Stimulated activated CD8-positive, alpha-beta memory T cell treated with anti-CD3 and anti-CD28 coated beads, Interleukin-4, amount 100 ng/mL, for 48 hours (primary cell): ENCODE results near the gene NSUN4.
"Not testable (repeated sequence)": the region's sequence is repeated elsewhere in the genome, so short reads cannot be mapped to it uniquely, and the experiment has no call there.

Experiments used
- DNase-seq: peaks from one replicate; pipeline ENCODE4 v3.0.0-alpha.2; 2020

Gene NSUN4

DNA sequence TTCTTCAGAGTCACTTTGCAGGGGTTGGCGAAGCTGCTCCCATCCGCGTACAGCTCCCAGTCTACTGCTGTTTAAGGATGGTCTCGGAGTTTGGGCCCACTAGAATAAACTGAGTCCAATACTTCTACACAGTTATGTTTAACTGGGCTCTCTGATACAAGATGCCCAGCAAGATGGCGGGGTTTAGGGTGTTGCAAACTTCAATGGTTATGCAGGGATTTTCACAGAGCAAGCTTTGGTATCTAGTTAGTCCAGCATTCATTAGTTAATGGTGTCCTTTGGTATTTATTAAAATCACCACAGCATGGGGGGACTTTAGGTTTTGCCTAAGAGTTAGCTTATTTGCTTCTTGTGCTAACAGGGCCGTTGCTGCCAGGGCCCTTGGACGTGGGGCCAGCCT lies 12.4 kb upstream of the NSUN4 start:
- not testable (repeated sequence) for DNase-seq

DNA sequence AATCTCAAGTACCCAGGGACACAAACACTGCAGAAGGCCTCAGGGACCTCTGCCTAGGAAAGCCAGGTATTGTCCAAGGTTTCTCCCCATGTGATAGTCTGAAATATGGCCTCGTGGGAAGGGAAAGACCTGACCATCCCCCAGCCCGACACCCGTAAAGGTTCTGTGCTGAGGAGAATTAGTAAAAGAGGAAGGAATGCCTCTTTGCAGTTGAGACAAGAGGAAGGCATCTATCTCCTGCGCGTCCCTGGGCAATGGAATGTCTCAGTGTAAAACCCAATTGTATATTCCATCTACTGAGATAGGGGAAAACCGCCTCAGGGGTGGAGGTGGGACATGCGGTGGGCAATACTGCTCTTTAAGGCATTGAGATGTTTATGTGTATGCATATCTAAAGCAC lies 10.8 kb upstream of the NSUN4 start:
- not testable (repeated sequence) for DNase-seq

DNA sequence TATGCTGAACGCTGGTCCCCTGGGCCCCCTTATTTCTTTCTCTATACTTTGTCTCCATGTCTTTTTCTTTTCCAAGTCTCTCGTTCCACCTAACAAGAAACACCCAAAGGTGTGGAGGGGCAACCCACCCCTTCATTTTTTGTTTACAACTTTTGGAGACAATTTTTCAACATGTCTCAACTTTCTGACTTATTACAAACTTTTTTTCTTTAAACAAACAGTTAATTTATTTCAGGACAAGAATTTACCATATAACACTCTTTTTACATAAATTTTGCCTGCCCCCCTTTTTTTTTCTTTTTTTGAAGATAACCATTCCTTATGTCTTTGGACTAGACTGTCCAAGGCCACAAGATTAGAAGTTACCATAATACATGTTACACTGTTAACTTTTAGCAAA lies 10.2 kb upstream of the NSUN4 start:
- DNase-seq = not testable (repeated sequence)

DNA sequence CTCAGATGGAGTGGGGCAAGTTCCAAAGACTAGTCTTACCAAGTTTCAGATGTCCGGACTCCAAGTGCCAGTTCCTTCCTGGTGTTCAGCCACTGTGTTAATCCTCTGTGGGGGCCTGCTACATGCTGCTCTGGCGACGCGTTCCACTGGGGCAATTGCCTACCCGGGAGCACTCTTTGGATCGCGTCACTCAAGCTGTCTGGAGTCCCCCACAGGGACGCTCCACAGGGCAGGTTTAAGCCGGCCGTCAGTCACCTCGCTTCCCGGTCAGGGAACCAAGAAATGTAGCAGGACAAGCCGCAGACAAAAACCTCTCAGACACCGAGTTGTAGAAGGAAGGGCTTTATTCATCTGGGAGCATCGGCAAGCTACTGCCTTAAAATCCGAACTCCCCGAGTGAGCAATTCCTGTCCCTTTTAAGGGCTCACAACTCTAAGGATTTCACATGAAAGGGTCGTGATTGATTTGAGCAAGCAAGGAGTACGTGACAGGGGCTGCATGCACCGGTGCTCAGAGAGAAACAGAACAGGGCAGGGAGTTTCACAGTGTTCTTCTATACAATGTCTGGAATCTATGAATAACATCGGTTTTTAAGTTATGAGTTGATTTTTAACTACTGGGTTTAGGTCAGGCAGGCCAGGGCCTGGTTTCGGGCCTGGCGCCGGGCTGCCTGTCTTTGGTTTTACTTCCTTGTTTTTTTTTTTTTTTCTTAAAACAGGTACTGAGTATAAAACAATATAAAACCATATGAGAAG lies 8.6 kb upstream of the NSUN4 start:
- DNase-seq = not testable (repeated sequence)

DNA sequence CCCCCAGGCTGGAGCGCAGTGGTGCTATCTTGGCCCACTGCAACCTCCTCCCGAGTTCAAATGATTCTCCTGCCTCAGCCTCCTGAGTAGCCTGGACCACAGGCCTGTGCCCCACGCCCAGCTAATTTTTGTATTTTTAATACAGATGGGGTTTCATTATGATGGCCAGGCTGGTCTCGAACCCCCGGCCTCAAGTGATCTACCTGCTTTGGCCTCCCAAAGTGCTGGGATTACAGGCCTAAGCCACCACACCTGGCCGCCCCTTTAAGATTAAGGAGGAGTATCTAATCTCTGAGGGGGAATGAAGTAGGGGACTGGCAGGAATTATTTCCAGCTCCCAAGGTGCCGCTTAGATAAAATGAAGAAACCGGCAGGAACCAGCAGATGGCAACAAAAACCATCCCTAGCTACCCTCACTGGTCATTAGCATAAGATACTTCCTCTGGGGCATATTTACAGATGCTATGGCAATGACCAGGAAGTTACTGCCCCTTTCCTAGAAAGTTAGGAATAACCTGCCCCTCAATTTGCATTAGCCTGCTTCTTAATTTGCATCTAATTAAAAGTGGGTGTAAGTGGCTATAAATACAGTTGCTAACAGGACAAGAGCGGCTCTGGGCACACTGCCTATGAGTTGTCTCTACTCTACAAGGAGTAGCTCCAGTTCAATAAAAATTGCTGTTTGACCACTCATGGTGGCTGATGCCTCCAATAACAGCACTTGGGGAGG lies 7.1 kb upstream of the NSUN4 start:
- no peak for DNase-seq

DNA sequence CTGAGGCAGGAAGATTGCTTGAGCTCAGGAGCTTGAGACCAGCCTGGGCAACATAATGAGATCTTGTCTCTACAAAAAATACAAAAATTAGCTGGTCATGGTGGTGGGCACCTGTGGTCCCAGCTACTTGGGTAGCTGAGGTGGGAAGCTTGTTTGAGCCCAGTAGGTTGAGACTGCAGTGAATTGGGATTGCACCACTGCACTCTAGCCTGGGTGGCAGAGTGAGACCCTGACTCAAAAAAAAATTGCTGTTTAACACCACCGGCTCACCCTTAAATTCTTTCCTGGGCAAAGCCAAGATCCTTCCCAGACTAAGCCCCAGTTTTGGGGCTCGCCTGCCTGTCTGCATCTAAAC lies 6.6 kb upstream of the NSUN4 start:
- no peak for DNase-seq

DNA sequence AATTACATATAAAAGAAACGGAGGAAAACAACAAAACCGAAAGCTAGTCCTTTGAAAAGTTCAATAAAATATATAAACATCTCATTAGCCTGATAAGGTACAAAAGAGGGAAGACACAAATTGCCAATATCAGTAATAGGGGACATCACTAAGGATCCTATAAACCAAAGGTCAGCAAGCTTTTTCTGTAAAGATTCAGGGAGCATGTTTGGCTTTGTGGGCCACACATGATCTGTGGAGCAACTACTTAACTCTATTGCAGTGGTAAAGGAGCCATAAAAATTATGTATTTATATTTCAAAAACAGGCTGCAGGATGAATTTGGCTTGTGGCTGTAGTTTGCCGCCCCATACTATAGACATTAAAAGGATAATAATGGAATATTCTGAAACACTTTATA lies 5.5 kb upstream of the NSUN4 start:
- no peak for DNase-seq

DNA sequence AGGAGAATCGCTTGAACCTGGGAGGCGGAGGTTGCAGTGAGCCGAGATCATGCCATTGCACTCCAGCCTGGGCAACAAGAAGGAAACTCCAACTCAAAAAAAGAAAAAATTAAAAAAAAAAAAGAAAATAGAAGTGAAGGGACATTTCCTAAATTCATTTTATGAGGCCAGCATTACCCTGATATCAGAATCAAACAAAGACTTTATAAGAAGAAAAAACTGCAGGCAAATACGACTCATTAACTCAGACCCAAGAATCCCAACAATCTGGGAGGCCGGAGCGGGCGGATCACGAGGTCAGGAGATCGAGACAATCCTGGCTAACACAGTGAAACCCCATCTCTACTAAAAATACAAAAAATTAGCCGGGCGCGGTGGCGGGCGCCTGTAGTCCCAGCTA lies 3.2 kb upstream of the NSUN4 start:
- DNase-seq = not testable (repeated sequence)

DNA sequence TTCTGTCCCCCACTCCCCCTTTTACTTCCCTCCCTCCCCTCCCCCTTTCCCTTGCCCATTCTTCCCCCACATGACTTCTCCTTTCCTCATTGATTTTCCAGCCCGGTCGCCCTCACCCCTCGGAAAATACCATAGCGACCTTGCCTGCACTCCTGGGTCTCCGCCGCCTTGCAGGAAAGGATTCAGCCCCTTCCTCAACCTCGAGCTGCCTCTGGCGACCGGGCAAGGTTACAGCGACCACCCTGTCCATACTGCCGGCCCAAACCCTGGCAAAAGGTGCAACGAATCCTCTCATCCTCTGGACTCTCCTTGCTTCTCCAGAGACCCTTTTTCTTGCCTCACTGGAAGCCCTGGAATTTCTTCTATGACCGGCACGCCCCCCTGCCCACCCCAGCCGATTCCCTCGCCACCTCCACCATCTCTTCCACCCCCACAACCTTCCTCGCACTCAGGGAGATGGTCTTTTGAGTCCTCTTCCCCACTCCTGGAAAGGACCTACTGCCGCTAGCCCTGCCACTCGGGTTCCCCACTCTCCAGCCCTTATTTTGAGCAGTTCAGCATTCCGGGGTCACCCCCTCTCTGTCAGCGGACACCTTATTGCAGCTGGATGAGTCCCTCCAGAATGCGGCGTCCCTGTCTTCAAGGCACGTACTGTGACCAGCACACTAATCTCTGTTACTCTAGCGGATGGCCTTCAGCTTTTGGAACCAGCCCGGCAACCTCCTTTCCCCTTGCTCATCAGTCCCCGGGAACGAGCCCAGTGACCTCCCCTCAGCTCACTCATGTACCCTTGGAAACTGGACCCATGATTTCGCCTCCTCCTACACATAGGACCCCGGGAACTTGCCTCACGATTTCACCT lies 846 bp downstream of the NSUN4 start:
- no peak for DNase-seq

DNA sequence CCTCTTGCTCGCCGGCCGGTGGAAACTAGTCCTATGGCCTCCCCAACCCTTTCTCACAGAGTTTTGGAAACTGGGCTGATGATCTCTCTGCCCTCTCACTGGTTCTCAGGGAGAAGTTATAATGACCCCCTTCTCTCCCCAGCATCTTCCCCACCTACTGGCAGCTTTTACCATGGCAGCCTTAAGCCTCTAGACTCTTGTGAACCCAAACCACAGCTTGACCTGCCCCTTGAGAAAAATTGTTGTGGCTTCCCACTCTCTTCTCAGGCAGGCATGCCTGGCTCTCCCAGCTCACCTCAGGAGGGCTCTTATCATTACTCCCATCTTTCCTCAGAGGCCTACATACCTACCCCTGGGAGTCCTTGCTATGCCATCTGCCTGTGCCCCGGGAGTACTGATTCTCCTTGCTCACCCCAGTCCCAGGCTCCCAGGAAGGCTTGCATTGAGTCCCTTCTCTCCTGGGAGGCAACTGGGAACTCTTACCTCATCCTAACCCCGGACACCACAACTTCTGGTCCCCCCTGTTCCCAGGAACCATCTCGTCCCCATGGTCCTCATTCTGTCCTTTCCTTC lies 1.6 kb downstream of the NSUN4 start:
- DNase-seq = no peak

DNA sequence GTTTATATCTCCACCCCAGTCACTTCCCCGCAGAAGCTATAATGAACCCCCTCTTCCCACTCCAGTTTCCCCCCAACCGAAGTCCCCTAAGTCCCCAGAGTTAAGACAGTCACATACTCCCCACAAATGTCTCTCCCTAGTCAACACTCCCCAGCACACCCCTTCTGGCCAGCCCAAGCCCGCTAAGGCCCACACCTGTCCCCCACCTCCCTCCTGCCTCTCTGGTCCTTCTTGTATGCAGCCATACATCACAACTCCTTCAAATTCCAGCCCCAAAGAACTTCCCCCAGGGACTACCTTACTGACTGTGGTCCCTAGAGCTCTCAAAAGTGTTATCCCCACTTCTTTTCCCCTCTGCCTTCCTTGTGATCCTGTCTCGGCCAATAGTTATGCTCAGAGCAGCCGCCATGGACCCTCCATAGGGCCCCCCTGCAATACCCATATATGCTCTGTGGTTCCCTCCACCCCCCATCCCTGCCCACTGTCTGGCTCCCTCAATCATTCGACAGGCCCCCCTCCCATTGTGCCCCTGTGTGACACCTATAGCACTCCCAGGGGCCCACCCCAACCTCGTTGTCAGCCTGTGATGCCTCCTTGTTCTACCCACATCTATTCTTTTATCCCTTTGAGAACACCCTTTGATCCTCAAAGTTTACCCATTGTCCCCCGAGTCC lies 2.2 kb downstream of the NSUN4 start:
- DNase-seq = no peak

DNA sequence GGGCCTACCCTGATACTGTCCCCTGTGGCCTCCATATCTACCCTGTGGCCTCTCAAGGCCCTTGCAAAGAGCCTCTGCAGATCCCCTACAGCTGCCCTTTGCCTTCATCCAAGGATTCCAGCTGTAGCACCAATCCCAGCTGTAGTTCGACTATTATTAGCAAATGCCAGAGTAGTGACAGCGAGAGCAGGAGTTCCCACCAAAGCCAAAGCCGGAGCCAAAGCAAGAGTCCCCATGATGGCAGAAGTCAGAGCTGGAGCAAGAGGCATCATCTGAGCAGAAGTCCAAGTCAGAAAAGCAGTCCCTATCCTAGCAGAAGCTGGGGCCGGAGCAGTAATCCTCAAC lies 2.7 kb downstream of the NSUN4 start:
- DNase-seq = no peak

DNA sequence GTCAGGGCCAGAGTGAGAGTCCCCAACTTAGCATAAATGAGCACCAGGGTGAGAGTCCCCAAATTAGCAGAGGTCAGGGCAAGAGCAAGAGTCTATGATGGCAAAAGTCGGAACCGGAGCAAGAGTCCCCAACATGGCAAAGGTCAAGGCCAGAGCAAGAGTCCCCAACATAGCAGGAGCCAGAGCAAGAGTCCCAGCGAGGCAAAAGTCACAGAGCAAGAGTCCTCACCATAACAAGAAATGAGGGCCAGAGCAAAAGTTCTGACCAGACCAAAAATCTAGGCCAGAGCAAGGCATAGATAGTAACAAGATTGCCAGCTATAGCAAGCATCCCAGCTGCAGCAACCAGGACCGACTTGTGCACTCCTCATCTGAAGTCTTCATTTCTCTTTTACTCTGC lies 3.1 kb downstream of the NSUN4 start:
- DNase-seq = no peak

DNA sequence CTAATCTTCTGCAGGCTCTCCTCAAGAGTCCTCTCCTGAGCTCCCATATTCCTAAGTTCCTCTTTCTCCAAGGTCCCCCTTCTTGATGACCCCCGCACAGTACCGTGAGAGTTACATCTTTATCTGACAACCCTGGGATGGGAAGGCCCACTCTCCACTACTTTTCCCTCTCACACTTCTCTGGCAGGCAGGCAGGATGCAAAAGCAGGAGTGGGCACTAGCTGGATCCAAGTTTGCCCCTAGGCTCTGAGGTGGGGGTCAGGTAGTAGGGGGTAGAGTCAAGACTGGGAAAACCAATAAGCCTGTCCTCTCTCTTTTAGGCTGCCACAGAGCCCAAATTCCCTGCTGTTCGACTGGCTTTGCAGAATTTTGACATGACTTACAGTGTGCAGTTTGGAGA lies 3.9 kb downstream of the NSUN4 start:
- DNase-seq = no peak

DNA sequence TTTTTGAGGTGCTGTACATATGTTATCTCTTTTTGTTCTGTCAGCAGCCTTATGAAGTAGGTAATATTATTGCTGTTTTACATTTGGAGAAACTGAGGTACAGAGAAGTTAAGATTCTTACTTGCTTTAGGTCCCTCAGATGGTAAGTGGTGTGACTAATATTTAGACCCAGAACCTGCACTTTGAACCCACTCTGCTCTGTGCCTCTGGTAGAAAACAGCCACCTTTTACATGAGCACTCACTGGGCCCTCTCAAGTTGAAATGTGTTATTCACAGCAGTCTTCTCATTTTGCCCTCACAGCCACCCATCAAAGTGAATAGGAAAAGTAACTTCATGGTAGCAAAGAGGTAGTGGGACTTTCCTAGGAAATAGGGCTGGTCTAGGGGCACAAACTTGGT lies 4.7 kb downstream of the NSUN4 start:
- DNase-seq = no peak

DNA sequence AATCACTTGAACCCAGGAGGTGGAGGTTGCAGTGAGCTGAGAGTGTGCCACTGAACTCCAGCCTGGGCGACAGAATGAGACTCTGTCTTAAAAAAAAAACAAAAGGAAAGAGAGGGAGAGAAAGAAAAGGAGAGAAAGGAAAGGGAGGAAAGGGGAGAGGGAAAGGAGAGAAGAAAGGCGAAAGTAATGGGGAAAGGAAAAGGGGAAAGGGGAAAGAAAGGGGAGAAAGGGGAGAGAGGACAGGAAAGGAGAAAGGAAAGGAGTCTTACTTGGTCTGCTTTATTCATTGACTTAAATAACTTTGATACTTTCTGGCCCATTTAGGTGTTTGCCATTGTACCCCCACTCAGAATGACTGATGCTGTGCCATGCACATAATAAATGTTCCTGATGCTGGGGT lies 11.8 kb downstream of the NSUN4 start:
- DNase-seq = no peak

DNA sequence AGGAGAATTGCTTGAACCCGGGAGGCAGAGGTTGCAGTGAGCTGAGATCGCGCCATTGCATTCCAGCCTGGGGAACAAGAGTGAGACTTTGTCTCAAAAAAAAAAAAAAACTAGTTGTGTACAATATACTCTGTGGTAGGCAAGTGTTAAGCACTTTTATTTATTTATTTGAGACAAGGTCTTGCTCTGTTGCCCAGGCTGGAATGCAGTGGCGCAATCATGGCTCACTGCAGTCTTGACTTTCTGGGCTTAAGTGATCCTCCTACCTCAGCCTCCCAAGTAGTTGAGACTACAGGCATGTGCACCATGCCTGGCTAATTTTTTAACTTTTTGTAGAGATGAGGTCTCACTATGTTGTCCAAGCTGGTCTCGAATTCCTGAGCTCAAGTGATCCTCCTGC lies 15.3 kb downstream of the NSUN4 start:
- not testable (repeated sequence) for DNase-seq

DNA sequence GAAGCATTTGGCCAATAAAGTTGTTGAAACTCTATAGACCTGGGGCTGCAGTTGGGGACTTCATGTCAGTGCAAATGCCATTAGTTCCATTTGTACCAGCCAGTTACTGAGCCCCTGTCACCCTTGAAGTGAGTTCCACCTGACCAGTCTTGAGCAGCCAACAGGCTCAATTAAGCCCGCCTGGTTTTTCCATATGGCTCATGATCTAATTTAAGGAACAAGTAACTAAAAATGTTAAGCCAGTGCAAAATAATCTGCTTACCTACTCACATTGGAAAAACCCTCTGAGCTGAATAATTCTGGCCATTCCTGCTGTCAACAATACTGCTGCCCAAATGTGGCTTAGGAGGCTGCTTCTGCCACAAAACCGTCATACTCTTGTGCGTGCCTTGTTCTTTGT lies 21.6 kb downstream of the NSUN4 start:
- DNase-seq = no peak

DNA sequence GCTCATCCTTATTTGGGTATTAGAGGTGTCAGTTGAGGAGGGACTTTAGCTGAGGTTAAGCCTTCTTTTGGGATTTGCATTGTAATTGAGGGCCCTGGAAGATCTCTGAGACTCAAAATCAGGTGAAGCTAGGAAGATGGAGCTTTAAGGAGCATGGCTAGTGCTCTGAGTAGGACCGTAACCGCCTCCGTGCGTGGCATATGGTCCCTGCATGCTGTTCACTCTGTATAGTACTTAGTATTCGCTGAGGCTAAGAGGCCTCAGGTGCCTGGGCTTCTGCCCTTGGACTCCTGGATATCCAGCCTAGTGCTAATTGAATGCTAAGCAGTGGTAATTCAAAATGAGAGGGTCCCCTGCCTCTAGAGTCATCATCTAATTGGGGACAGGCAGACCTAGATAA lies 22.5 kb downstream of the NSUN4 start:
- no peak for DNase-seq

DNA sequence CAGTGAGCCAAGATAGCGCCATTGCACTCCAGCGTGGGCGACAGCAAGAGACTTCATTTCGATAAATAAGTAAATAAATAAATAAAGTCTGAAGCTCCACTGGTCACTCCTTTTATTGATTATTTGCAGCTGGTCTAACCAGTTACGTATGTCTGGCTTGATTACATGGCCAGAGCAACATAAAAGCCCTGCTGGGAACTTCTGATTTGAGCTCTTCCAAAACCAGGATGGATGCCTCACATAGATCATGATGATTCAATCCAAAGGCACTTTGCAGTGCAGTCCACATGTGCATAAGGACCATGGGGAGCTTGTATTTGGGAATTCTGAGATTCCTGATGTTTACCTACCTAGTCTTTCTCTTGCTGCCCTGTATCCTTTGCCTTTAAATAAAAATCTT lies 24.0 kb downstream of the NSUN4 start:
- DNase-seq = no peak

DNA sequence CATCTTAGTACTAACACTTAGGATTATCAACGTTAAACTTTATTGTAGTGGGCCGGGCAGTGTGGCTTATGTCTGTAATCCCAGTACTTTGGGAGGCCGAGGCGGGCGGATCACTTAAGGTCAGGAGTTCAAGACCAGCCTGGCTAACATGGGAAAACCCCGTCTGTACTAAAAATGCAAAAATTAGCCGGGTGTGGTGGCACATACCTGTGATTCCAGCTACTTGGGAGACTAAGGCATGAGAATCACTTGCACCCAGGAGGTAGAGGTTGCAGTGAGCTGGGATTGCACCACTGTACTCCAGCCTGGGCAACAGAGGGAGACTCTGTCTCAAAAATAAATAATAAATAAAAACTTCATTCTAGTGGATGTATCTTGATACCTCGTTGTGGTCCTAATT lies 25.2 kb downstream of the NSUN4 start:
- DNase-seq = not testable (repeated sequence)

DNA sequence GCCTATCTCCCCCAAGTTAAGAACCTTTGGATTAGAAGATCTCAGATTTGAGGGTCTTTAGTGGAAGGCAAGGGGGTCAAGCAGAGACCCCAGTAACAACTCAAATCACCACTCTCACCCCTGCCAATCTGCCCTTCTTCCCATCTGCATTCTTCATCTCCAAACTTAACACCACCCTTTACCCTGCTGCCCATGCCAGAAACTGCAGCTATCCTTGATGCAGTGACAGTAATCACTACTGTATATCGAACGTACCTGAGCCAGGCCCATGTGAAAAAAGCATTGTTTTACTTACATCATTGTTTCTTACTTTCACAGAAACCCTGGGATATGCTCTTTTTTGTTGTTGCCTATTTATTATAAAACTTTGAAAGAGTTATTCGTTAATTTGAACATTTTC lies 26.5 kb downstream of the NSUN4 start:
- no peak for DNase-seq

DNA sequence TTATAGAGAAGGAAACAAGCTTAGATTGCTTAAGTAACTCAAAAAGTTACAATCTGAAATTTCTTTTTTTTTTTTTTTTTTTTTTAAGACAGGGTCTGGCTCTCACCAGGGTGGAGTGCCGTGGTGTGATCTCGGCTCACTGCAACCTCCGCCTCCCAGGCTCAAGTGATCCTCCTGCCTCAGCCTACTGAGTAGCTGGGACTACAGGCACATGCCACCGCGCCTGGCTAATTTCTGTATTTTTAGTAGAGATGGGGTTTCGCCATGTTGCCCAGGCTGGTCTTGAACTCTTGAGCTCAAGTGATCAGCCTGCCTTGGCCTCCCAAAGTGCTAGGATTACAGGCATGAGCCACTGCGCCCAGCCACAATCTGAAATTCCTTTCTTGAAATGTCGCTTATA lies 27.1 kb downstream of the NSUN4 start:
- DNase-seq = not testable (repeated sequence)
